HepG2 (cell line): ENCODE measurements around the gene RSAD2. TPM values are rescaled to one million over a fixed set of nuclear protein-coding genes. Genes with fewer than 3 reads are reported as not detected.

Experiments
- ATAC-seq: fragments of 200-7000 bp; cut with Tn5 transposase; 3 replicates; pipeline ENCODE4 v1.9.1; 2020; ENCODE audit warnings: mild to moderate bottlenecking, moderate library complexity
- BruUV-seq: library from RNA; stranded (reverse); fragments of 400-500 nt; replicated peaks from 2 replicates; lab custom pipeline; 2021; lab: Mats Ljungman, UMichigan
- CTCF ChIA-PET: fragments of 300-600 bp; formaldehyde crosslinking; extraction: SDS; loops from one replicate; lab custom pipeline; 2021; ENCODE audit warnings: low total read pairs, inconsistent platforms, low intra/inter-chr PET ratio; lab: Yijun Ruan, JAX
- POLR2A ChIA-PET: fragments of 350-600 bp; sonication (Branson Sonifier 250); formaldehyde crosslinking; loops from one replicate; lab custom pipeline; 2020; ENCODE audit warnings: antibody characterized with exemption, inconsistent platforms; lab: Yijun Ruan, JAX
- DNase-seq: peaks from one replicate; pipeline ENCODE4 v3.0.0-alpha.2; 2015; ENCODE audit warnings: low spot score
- FAIRE-seq: peaks from 3 replicates; lab custom pipeline; 2011; peaks lifted over from hg19 to GRCh38; lab: Jason Lieb, UNC
- H2AFZ ChIP-seq: one replicate; pipeline ENCODE4 v1.6.1; 2011; ENCODE audit warnings: low read length, inconsistent platforms
- H3K27ac ChIP-seq: fragments of 300-600 bp; 3 replicates; pipeline ENCODE4 v1.8.0; 2011; ENCODE audit warnings: mixed run types, mild to moderate bottlenecking, mixed read lengths, low read length, inconsistent platforms; ENCODE audit not compliant: insufficient read depth; ENCODE audit errors: extremely low read length
- H3K27me3 ChIP-seq, 2 experiments: fragments of 200-600 bp in 1 of 2; 2 replicates in 1 of 2; 3 replicates in 1 of 2; pipeline versions ENCODE4 v1.6.0 to v1.8.0; 2011; ENCODE audit warnings: low read length in 2 of 2, mild to moderate bottlenecking in 2 of 2, moderate library complexity in 2 of 2, inconsistent platforms in 1 of 2; ENCODE audit not compliant: insufficient read depth in 2 of 2, control insufficient read depth in 1 of 2
- H3K36me3 ChIP-seq, 2 experiments: fragments of 200-600 bp in 1 of 2; replicated peaks in 1 of 2; 2 replicates in 1 of 2; 3 replicates in 1 of 2; pipeline versions ENCODE4 v1.5.1 to v1.8.0; 2011; ENCODE audit warnings: low read length in 2 of 2, inconsistent platforms in 1 of 2; ENCODE audit not compliant: insufficient read depth in 2 of 2, control insufficient read depth in 1 of 2
- H3K4me1 ChIP-seq: 2 replicates; pipeline ENCODE4 v1.5.1; 2012; ENCODE audit warnings: low read length, inconsistent platforms; ENCODE audit not compliant: insufficient read depth
- H3K4me2 ChIP-seq: 2 replicates; pipeline ENCODE4 v1.6.0; 2011; ENCODE audit warnings: low read depth, low read length, inconsistent platforms
- H3K4me3 ChIP-seq, 3 experiments: fragments of 200-600 bp in 1 of 3; sonication (generic), shearing (Covaris generic) in 1 of 3; replicated peaks in 1 of 3; 2 replicates each; pipeline ENCODE4 v1.5.1; 2011 to 2016; ENCODE audit warnings: low read length in 3 of 3, inconsistent platforms in 2 of 3, low read depth in 2 of 3, mild to moderate bottlenecking in 2 of 3, control low read depth in 1 of 3, mixed read lengths in 1 of 3; ENCODE audit not compliant: insufficient read depth in 1 of 3
- H3K79me2 ChIP-seq: one replicate; pipeline ENCODE4 v1.6.1; 2011; ENCODE audit warnings: low read length, inconsistent platforms; ENCODE audit not compliant: insufficient read depth
- H3K9ac ChIP-seq: 2 replicates; pipeline ENCODE4 v1.6.0; 2011; ENCODE audit warnings: mild to moderate bottlenecking, low read depth, low read length, inconsistent platforms; ENCODE audit not compliant: insufficient read depth
- H3K9me3 ChIP-seq: 2 replicates; pipeline ENCODE4 v1.5.1; 2012; ENCODE audit warnings: mild to moderate bottlenecking, low read length
- H4K20me1 ChIP-seq: 2 replicates; pipeline ENCODE4 v1.6.0; 2011; ENCODE audit warnings: inconsistent platforms, mild to moderate bottlenecking, low read length, moderate library complexity; ENCODE audit not compliant: insufficient read depth
- CC2D1A ChIP-seq: sonication (generic); formaldehyde crosslinking; IDR thresholded peaks from 2 replicates; pipeline ENCODE4 v1.8.1; 2023; ENCODE audit warnings: mild to moderate bottlenecking, missing genetic modification reagents
- HOXA5 ChIP-seq: sonication (generic); formaldehyde crosslinking; IDR thresholded peaks from 2 replicates; pipeline ENCODE4 v1.4.0; 2020; ENCODE audit warnings: missing genetic modification reagents
- KDM6A ChIP-seq: IDR thresholded peaks from 2 replicates; pipeline ENCODE4 v1.6.1; 2016; ENCODE audit warnings: low read depth
- LRRFIP1 ChIP-seq: sonication (generic); formaldehyde crosslinking; conservative IDR thresholded peaks from 2 replicates; pipeline ENCODE4 v1.4.0; 2020; ENCODE audit warnings: missing genetic modification reagents
- REPIN1 ChIP-seq: sonication (generic); formaldehyde crosslinking; IDR thresholded peaks from 2 replicates; pipeline ENCODE4 v1.8.0; 2022; ENCODE audit warnings: missing genetic modification reagents, low read depth, mild to moderate bottlenecking, borderline replicate concordance
- ZNF326 ChIP-seq: sonication (generic); formaldehyde crosslinking; IDR thresholded peaks from 2 replicates; pipeline ENCODE4 v1.4.0; 2020; ENCODE audit warnings: missing genetic modification reagents, borderline replicate concordance
- ZNF34 ChIP-seq: sonication (generic); formaldehyde crosslinking; IDR thresholded peaks from 2 replicates; pipeline ENCODE4 v1.4.0; 2020; ENCODE audit warnings: mild to moderate bottlenecking, missing genetic modification reagents, borderline replicate concordance
- ZNF605 ChIP-seq: sonication (generic); formaldehyde crosslinking; IDR thresholded peaks from 2 replicates; pipeline ENCODE4 v1.8.0; 2022; ENCODE audit warnings: mild to moderate bottlenecking, missing genetic modification reagents
- ZNF672 ChIP-seq: sonication (generic); formaldehyde crosslinking; IDR thresholded peaks from 2 replicates; pipeline ENCODE4 v1.8.1; 2022; ENCODE audit warnings: missing genetic modification reagents
- ZNF768 ChIP-seq: sonication (generic); formaldehyde crosslinking; IDR thresholded peaks from 2 replicates; pipeline ENCODE4 v1.4.0; 2020; ENCODE audit warnings: missing genetic modification reagents
- WGBS: methylation state at CpG from one replicate; pipeline ENCODE4 v1.1.6; 2017; ENCODE audit warnings: low lambda C conversion rate; 5-methylcytosine and 5-hydroxymethylcytosine counted together
- in situ Hi-C: cut with HindIII; loops from 2 replicates; pipeline ENCODE4 v1.10.0; 2017; ENCODE audit warnings: low pct_unique_long_range_greater_than_20kb; ENCODE audit not compliant: extremely low pct_ligation_motif_present
- intact Hi-C: fragments of 100-400 bp; cut with micrococcal nuclease; formaldehyde crosslinking; loops from one replicate; pipeline ENCODE4 v1.10.0; 2022; ENCODE audit not compliant: unreplicated experiment
- polyA plus RNA-seq, 8 experiments: library from polyadenylated mRNA; depleted of rRNA in 3 of 8; stranded (reverse) in 7 of 8; unstranded in 1 of 8; fragments of >200 nt; fragmentation: Illumina TruSeq in 4 of 8; extraction: Trizol in 4 of 8; gene quantifications; 2 replicates each; pipeline versions ENCODE4 v1.2.1 to v1.2.3, GENCODE V29; 2011 to 2016; ENCODE audit warnings: low read depth in 4 of 8, missing spikeins in 1 of 8, mixed read lengths in 1 of 8; ENCODE audit not compliant: insufficient read depth in 1 of 8
- total RNA-seq, 5 experiments: library from RNA; depleted of rRNA; stranded (reverse); fragments of >200 nt; fragmentation: Illumina TruSeq; extraction: Trizol; gene quantifications; 2 replicates each; pipeline ENCODE4 v1.2.3, GENCODE V29; 2016; ENCODE audit warnings: low read depth in 1 of 5
- TF ChIP-seq, protein P1 (sequence below): sonication (generic); formaldehyde crosslinking; IDR thresholded peaks from 2 replicates; pipeline ENCODE4 v1.4.0; 2020; ENCODE audit warnings: low read depth, missing genetic modification reagents

The RSAD2 gene
- total and polyA plus RNA-seq, 2 of the 13 experiments (the other 11 are each of a cell fraction or from before 2014, with no cell fraction given) = 0.11 TPM; not detected in 1

DNA sequence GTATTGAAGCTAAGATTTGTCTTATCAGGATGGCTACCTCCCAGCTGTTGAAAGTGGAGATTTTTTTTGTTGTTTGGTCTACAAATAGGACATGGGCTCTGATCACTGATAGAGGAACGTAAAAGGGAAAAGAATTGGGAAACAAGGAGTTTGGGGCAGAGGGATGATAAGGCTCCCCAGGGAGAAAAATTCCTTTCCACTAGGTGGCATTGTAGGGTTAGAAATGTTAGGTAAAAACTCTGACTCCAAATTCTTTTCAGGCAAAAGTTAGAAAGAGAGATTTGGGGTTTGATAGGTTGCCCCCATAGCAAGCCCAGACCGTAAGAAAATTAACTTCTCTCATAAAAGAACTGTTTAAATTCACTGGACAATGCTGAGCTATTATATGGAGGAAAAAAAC lies 31.7 kb upstream of the RSAD2 start:
- CTCF ChIA-PET = no interaction called here
- no peak overlapping the region for H3K27ac ChIP-seq
- in situ Hi-C loops = no loop called here
- ATAC-seq = no peak
- no peak overlapping the region for H3K4me2 ChIP-seq
- TF ChIP-seq ZNF34 (CRISPR knock-in tag) (no peak), ZNF326 (CRISPR knock-in tag) (no peak), KDM6A (no peak)
- TF ChIP-seq, all 625 proteins: peak for 0
- FAIRE-seq = no peak
- Histone ChIP-seq H3K9ac (no peak overlapping the region), H2AFZ (no peak overlapping the region), H3K4me3 (no peak overlapping the region), H3K36me3 (no peaks in the 10 kb centered on the region), H4K20me1 (no peaks in the 10 kb centered on the region), H3K9me3 (peaks cover 82% of the 10 kb centered on the region), H3K4me1 (no peaks in the 10 kb centered on the region), H3K79me2 (no peaks in the 10 kb centered on the region), H3K27me3 (no peaks in the 10 kb centered on the region)
- DNase-seq = no peak
- intact Hi-C loops = no loop called here
- POLR2A ChIA-PET = no interaction called here
- no TSS peak for BruUV-seq
- 13% methylated on average over 2 of the region's 2 CpGs for WGBS

DNA sequence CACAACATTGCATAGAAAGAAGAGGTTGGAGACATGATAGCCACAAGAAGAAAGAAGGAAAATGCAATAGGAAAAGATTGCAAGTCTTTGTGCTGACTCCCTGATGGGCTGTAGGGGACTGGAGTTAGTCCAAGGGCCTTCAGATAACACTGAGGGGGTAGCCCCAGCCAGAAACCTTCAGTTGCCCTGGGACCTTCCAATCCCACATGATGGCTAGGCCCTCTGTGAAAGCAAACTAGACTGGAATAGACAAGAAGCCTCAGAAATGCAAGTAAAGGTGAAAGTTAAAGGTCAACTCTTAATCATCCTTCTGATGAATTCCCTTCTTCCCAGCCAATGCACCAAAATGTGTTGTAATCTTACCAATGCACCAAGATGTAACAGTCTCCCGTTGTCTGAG lies 31.0 kb upstream of the RSAD2 start:
- intact Hi-C loops (no loop called here), in situ Hi-C loops (no loop called here)
- Histone ChIP-seq H3K9me3 (peaks cover 75% of the 10 kb centered on the region), H3K36me3 (no peaks in the 10 kb centered on the region), H2AFZ (no peak overlapping the region), H3K27me3 (no peaks in the 10 kb centered on the region), H3K4me1 (no peaks in the 10 kb centered on the region), H3K4me2 (no peak overlapping the region), H3K4me3 (no peak overlapping the region), H3K27ac (no peak overlapping the region), H3K79me2 (no peaks in the 10 kb centered on the region), H3K9ac (no peak overlapping the region), H4K20me1 (no peaks in the 10 kb centered on the region)
- ATAC-seq = no peak
- FAIRE-seq = no peak
- POLR2A ChIA-PET = no interaction called here
- 0% methylated on average over 1 of the region's 1 CpG for WGBS
- DNase-seq = no peak
- no TSS peak for BruUV-seq
- CTCF ChIA-PET = no interaction called here
- TF ChIP-seq HOXA5 (CRISPR knock-in tag) (no peak), ZNF672 (CRISPR knock-in tag) (no peak), ZNF605 (CRISPR knock-in tag) (no peak), CC2D1A (CRISPR knock-in tag) (no peak), LRRFIP1 (no peak), REPIN1 (CRISPR knock-in tag) (no peak), KDM6A (no peak), ZNF768 (CRISPR knock-in tag) (no peak)
- TF ChIP-seq, protein P1, sequence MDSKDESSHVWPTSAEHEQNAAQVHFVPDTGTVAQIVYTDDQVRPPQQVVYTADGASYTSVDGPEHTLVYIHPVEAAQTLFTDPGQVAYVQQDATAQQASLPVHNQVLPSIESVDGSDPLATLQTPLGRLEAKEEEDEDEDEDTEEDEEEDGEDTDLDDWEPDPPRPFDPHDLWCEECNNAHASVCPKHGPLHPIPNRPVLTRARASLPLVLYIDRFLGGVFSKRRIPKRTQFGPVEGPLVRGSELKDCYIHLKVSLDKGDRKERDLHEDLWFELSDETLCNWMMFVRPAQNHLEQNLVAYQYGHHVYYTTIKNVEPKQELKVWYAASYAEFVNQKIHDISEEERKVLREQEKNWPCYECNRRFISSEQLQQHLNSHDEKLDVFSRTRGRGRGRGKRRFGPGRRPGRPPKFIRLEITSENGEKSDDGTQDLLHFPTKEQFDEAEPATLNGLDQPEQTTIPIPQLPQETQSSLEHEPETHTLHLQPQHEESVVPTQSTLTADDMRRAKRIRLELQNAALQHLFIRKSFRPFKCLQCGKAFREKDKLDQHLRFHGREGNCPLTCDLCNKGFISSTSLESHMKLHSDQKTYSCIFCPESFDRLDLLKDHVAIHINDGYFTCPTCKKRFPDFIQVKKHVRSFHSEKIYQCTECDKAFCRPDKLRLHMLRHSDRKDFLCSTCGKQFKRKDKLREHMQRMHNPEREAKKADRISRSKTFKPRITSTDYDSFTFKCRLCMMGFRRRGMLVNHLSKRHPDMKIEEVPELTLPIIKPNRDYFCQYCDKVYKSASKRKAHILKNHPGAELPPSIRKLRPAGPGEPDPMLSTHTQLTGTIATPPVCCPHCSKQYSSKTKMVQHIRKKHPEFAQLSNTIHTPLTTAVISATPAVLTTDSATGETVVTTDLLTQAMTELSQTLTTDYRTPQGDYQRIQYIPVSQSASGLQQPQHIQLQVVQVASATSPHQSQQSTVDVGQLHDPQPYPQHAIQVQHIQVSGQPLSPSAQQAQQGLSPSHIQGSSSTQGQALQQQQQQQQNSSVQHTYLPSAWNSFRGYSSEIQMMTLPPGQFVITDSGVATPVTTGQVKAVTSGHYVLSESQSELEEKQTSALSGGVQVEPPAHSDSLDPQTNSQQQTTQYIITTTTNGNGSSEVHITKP (CRISPR knock-in tag) = no peak
